Skeletal muscle satellite cell (primary cell): ENCODE measurements around the gene DXO. TPM values are rescaled to one million over a fixed set of nuclear protein-coding genes. Genes with fewer than 3 reads are reported as not detected.
"Not testable (repeated sequence)": the region's sequence is repeated elsewhere in the genome, so short reads cannot be mapped to it uniquely, and the experiment has no call there.

Experiments used
- H3K27me3 ChIP-seq: 2 replicates; pipeline ENCODE4 v1.7.0; 2013; ENCODE audit warnings: low read length; ENCODE audit not compliant: control insufficient read depth, insufficient read depth
- H3K36me3 ChIP-seq: 2 replicates; pipeline ENCODE4 v1.7.0; 2013; ENCODE audit warnings: mild to moderate bottlenecking, control low read depth, low read length; ENCODE audit not compliant: insufficient read depth
- H3K4me1 ChIP-seq: 2 replicates; pipeline ENCODE4 v1.7.0; 2013; ENCODE audit warnings: low read length; ENCODE audit not compliant: control insufficient read depth, insufficient read depth
- H3K4me2 ChIP-seq: 2 replicates; pipeline ENCODE4 v1.7.0; 2013; ENCODE audit warnings: mild to moderate bottlenecking, low read length
- H3K4me3 ChIP-seq: 2 replicates; pipeline ENCODE4 v1.7.0; 2013; ENCODE audit warnings: low read length
- H3K9ac ChIP-seq: 2 replicates; pipeline ENCODE4 v1.7.0; 2013; ENCODE audit warnings: mild to moderate bottlenecking, low read depth, low read length, moderate library complexity
- H3K9me3 ChIP-seq: replicated peaks from 2 replicates; pipeline ENCODE4 v1.7.0; 2013; ENCODE audit warnings: mild to moderate bottlenecking, control low read depth, low read length
- total RNA-seq: library from RNA; depleted of rRNA; stranded (reverse); fragments of >200 nt; gene quantifications from 2 replicates; pipeline ENCODE4 v1.2.3, GENCODE V29; 2012; rRNA removed

DXO gene
- 11.1 and 12.7 TPM in 2 replicates for total RNA-seq

GRCh38 chr6:31971993-31972708, at the start of gene DXO:
Gene DXO (minus strand): TSS chr6:31972138. CDS start chr6:31971675, 463 bp downstream.
- peaks cover 28% of the 10 kb centered on the region for H3K4me1 ChIP-seq
- H3K36me3 ChIP-seq = peaks cover 31% of the 10 kb centered on the region
- H3K4me3 ChIP-seq = peak within 1 kb of the TSS; percentile 91
- H3K9me3 ChIP-seq = no peaks in the 10 kb centered on the region
- peak within 1 kb of the TSS; percentile 95 for H3K4me2 ChIP-seq
- peak within 1 kb of the TSS; percentile 93 for H3K9ac ChIP-seq
- H3K27me3 ChIP-seq = no peaks in the 10 kb centered on the region

- H3K27me3 ChIP-seq, H3K36me3 ChIP-seq, H3K9me3 ChIP-seq, H3K4me1 ChIP-seq, H3K9ac ChIP-seq, H3K4me2 ChIP-seq, H3K4me3 ChIP-seq: not testable (repeated sequence)
Observed at GRCh38 chr6:32014547-32014946, 42.6 kb upstream of the DXO start, which contains the start of gene C4B. Gene C4B (plus strand): TSS chr6:32014795. CDS start chr6:32014846, 51 bp downstream.

GRCh38 chr6:32013738-32014137, 41.8 kb upstream of the DXO start:
- H3K27me3 ChIP-seq, H3K4me3 ChIP-seq, H3K9me3 ChIP-seq, H3K36me3 ChIP-seq, H3K4me1 ChIP-seq, H3K9ac ChIP-seq, H3K4me2 ChIP-seq: not testable (repeated sequence)

GRCh38 chr6:32012941-32013617, 41.1 kb upstream of the DXO start:
- not testable (repeated sequence) for H3K4me3 ChIP-seq, H3K9me3 ChIP-seq, H3K27me3 ChIP-seq, H3K4me2 ChIP-seq, H3K36me3 ChIP-seq, H3K9ac ChIP-seq, H3K4me1 ChIP-seq

- H3K4me3 ChIP-seq, H3K36me3 ChIP-seq, H3K4me2 ChIP-seq, H3K9ac ChIP-seq, H3K9me3 ChIP-seq, H3K4me1 ChIP-seq, H3K27me3 ChIP-seq: not testable (repeated sequence)
Observed at GRCh38 chr6:32010856-32011530, 39.1 kb upstream of the DXO start.

GRCh38 chr6:32009537-32009936, 37.6 kb upstream of the DXO start:
- not testable (repeated sequence) for H3K4me2 ChIP-seq, H3K36me3 ChIP-seq, H3K4me3 ChIP-seq, H3K4me1 ChIP-seq, H3K9ac ChIP-seq, H3K9me3 ChIP-seq, H3K27me3 ChIP-seq

- H3K36me3 ChIP-seq, H3K27me3 ChIP-seq: not testable (repeated sequence)
Observed at GRCh38 chr6:32008616-32009015, 36.7 kb upstream of the DXO start.

GRCh38 chr6:32008037-32008436, 36.1 kb upstream of the DXO start:
- not testable (repeated sequence) for H3K36me3 ChIP-seq, H3K9ac ChIP-seq, H3K9me3 ChIP-seq, H3K27me3 ChIP-seq, H3K4me2 ChIP-seq, H3K4me1 ChIP-seq, H3K4me3 ChIP-seq

More at GRCh38 chr6:32008616-32009015, 36.7 kb upstream of the DXO start:
- H3K9ac ChIP-seq, H3K4me3 ChIP-seq, H3K4me1 ChIP-seq, H3K4me2 ChIP-seq, H3K9me3 ChIP-seq: not testable (repeated sequence)

GRCh38 chr6:32007086-32007485, 35.1 kb upstream of the DXO start:
- not testable (repeated sequence) for H3K4me1 ChIP-seq, H3K4me2 ChIP-seq, H3K36me3 ChIP-seq, H3K27me3 ChIP-seq, H3K9ac ChIP-seq, H3K4me3 ChIP-seq, H3K9me3 ChIP-seq

GRCh38 chr6:32005991-32006529, 34.1 kb upstream of the DXO start:
- H3K9ac ChIP-seq, H3K4me1 ChIP-seq, H3K4me3 ChIP-seq, H3K4me2 ChIP-seq, H3K36me3 ChIP-seq, H3K9me3 ChIP-seq, H3K27me3 ChIP-seq: not testable (repeated sequence)

- not testable (repeated sequence) for H3K9me3 ChIP-seq, H3K4me1 ChIP-seq, H3K4me2 ChIP-seq, H3K36me3 ChIP-seq, H3K4me3 ChIP-seq, H3K9ac ChIP-seq, H3K27me3 ChIP-seq
Observed at GRCh38 chr6:32005538-32005880, 33.6 kb upstream of the DXO start.
